GM04504 (cell line): ENCODE data around the gene ZNF282.

Source experiments
- DNase-seq: peaks from one replicate; pipeline ENCODE4 v3.0.0-alpha.2; 2012; ENCODE audit warnings: low read depth

The ZNF282 gene

DNA sequence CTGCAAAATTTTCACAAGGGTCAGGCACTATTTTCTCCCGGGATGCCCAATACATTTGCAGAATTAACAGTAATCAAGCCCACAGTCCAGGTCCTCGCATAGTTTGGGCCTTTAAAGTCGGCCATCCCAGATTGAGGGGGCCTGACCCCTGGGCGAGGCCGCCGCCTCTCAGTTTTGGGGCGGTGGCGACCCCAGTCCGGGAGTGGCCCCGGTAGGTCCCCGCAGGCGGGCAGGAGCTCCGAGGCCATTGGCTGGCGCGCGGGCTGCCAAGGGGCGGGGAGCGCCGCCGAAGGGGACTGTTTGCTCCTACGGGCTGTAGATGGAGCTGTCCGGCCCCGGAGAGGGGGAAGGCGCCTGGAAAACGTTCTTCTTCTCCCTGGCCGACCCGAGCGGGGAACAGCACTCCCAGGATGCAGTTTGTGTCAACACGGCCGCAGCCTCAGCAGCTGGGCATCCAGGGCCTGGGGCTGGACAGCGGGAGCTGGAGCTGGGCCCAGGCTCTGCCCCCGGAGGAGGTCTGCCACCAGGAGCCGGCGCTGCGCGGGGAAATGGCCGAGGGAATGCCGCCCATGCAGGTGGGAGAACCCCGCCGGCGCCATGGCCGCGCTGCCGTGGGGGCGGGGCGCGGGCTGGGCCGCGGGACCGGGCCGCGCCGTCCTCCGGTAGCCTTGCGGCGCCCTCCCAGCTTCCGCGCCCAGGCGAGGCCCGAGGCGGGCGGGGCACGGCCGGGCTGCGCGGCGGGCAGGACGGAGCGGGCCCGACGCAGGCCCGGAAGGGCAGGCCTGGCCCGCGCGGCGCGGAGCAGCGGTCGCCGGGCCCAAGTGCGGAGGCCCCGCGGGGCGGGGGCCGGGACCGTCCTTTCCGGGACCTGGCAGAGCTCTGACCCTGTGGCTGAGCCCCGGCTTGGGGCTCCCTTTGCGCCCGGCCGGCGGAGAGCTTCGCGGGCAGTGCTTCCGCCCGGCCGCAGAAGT, at the start of gene ZNF282:
ZNF282 (plus strand) TSS at position 367 of the 971 bp plus-strand sequence; CDS start at position 411, 44 bp downstream.
- peak; percentile 74 for DNase-seq

DNA sequence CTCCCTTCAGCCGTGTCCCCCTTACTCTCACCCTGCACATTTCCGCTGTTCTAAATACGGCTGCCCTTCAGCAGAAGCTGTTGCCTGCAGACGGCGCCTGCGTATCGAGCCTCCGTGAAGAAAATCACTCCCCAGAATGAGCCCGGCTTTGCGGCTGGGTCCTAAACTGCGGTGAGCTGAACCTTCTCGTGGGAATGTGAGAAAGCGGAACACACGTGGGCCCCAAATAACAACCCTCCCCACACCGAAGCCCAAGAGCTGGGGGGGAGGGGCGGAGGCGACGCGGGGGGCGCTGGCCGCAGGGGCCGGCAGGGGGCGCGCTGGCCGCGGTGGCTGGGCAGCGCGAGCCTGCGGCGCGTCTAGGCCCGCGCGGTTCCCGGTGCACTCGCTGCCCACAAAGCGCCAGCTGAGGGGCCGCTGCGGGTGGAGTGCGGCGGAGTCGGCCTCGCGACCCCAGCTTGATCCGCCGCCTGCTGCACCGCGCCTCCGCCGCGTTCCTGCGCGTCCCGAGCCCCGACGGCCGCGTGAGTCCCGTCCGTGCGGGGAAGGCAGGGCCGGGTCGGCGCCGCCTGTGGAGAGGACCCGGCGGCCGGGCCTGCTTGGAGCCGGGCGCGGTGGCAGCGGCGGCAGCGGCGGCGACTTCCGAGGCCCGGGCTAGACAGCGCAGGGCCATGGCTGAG, 48.1 kb upstream of the ZNF282 start, which contains the start of gene ZNF398:
ZNF398 (plus strand) TSS at position 382 of the 680 bp plus-strand sequence; CDS start at position 672, 290 bp downstream.
- DNase-seq = no peak

DNA sequence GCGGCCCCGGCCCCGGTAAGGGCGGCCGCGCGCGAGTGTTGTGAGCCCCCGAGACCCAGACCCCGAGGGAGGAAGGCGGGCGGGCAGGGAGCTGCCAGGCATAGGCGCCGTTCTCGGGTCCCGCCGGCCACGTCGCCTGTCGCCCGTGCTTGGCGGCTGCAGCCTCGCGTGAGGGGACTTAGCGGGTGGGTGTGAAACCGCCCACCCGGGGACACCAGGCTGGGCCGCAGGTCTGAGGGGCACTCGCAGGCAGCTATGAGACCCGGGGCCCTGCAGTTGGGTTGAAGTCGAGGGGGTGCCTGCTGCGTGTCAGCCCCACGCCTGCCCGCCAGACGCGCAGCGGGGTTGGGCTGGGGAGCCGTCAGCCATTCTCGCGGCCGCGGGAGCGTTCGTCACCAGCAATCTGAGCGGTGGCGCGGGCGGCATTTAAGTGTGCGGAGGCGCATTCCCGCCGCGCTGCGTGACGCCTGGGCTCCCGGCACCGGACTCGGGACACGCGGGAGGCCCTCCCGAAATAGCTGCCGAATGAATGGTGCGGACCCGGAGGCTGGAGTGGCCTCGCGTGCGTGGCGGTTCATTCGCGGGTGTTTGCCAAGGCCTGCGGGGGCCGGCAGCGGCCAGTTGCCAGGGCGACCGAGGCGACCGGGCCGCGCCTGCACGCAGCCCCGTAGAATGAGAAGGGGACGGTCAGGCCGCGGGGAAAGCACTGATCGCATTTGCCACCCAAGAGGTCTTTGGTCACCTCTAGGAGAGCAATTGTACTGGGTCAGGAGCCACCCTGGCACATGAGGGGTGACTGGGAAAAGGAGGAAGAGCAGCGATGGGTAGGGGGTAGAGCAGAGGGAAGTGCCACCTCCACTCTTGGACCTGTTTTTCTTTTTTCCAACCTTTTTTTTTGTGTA, 47.3 kb upstream of the ZNF282 start:
- DNase-seq = no peak

DNA sequence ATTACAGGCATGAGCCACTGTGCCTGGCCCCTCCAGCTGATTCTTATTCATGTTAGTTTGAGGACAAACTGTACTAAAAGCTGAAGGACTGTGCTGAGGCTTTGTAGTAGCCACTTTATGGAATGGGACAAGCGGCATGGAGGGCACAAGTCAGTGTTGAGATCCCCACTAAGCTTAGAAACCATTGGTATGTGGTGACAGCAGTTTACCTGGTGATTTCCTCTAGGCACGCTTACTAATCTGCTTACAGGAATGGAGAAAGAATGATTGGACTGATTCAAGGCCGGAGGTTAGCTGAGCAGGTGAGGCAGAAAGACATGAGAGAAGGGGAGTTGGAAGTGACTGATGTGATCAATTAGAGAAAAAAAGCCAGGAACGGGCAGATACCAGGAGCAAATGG, 44.4 kb upstream of the ZNF282 start:
- no peak for DNase-seq

- DNase-seq = no peak
Observed at GRCh38 chr7:149153346-149153745, 42.0 kb upstream of the ZNF282 start.

DNA sequence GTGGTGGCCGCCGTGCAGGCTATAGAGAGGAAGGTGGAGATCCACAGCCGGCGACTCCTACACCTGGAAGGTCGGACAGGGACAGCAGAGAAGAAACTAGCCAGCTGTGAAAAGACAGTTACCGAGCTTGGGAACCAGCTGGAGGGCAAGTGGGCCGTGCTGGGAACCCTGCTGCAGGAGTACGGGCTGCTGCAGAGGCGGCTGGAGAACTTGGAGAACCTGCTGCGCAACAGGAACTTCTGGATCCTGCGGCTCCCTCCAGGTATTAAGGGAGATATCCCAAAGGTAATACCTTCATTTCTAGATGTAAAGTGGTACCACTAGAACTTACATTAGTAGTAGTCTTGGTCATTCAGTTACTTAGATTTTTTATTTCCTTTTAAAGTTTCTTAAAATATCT, 41.3 kb upstream of the ZNF282 start:
- DNase-seq = no peak

DNA sequence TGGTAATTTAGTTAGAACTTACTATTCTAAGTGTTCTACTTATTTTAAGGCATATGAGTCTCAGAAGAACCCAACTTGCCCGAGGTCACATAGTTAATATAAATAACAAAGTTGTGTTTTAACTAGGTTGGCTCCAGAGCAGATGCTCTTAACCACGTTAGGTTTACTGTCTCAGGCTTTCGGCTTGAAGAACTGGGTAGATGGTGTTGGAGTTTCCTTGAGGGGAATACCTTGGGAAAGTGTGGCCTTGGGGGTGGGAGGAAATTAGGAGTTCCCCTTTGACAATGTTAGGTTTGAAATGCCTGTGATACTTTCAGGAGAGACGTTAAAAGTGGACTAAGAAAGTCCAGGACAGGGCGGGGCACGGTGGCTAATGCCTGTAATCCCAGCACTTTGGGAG, 38.4 kb upstream of the ZNF282 start:
- DNase-seq = no peak

DNA sequence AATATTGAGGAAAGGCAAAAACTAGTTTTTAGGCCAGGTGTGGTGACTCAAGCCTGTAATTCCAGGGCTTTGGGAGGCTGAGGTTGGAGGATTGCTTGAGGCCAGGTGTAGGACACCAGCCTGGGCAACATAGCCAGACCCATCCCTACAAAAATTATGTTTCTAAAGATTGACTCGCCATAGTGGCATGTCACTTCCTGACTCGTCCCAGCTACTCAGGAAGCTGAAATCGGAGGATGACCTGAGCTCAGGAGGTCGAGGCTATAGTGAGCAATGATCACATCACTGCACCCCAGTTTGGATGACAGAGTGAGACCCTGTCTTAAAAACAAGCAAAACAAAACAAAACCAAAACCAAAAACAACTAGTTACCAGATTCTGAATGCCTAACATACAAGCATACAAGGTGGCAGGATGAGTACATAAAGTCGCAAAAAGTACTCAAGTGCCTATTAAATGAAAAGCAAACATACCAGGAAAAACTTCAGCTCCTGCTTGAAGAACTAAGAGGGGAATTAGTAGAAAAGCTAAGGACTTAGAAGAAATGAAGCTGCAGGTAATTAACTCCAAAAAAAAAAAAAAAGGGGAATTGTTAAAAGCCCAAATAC, 34.0 kb upstream of the ZNF282 start:
- DNase-seq = no peak

DNA sequence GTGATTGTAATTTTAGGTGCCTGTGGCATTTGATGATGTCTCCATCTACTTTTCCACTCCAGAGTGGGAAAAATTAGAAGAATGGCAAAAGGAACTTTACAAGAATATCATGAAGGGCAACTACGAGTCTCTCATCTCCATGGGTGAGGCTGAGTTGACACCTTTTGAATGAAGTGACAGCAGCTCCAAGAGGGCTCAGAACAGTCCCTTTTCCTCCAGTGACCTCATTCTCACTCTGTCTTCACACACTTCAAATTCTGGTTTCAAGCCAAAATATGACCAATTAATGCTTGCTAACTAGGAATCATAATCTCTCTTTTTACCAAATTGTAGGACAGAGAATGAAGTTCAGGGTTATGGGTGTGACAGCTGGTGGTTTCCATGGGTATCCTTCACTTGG, 29.2 kb upstream of the ZNF282 start:
- no peak for DNase-seq

DNA sequence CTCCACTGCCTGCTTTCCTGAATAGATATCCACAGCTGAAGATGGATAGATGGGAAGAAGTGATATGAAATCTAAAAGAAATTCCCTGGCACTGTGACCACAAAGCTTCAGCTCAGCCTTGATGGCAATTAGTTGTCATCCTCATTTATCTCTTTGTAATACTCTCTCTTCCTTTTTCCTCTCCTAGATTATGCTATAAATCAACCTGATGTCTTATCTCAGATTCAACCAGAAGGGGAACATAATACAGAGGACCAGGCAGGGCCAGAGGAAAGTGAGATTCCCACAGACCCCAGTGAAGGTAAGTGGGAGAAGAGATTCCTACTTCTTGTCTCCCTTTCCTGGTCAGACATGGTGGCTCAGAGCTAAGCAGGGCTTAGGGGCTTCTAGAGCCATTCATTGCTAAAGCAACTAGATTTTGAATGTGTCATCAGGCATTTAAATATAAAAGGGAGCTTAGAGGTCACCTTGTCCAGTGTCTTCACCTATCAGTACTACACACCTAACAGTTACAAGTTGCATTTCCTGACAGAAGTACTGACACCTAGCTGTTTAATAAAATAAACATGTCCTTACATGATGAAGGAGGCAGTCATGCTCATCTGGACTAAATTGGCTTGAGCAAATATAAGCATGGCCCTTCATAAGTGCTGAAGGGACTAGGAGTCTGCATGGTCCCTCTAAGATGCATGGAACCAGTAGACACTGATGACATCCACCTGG, 28.6 kb upstream of the ZNF282 start:
- no peak for DNase-seq

- DNase-seq = no peak
Observed at GRCh38 chr7:149171892-149172533, 23.3 kb upstream of the ZNF282 start.

- no peak for DNase-seq
Observed at GRCh38 chr7:149172534-149172920, 22.8 kb upstream of the ZNF282 start.

DNA sequence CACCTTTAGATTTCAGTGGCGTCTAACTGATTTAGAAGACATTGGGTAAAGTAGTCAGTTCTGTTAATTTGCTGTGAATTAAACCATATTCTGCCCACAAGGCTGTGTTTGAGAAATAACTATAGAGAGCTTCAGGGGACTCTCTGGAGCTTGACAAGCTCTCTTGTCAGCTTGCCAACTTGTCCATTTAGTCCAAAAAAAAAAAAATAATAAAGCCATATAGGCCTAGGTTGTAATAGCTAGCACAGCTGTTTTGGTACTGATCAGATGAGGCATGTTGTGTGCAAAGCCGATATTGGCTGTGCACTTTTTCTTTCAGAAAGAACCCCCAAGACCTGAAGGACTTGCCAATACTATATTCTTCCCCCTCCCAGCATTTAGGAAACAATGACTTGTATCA, 20.2 kb upstream of the ZNF282 start:
- DNase-seq = no peak

- no peak for DNase-seq
Observed at GRCh38 chr7:149179241-149179640, 16.1 kb upstream of the ZNF282 start.

- no peak for DNase-seq
Observed at GRCh38 chr7:149180722-149181449, 14.5 kb upstream of the ZNF282 start.

- no peak for DNase-seq
Observed at GRCh38 chr7:149181450-149181790, 13.9 kb upstream of the ZNF282 start.

GRCh38 chr7:149184274-149184673, 11.1 kb upstream of the ZNF282 start:
- DNase-seq = no peak

DNA sequence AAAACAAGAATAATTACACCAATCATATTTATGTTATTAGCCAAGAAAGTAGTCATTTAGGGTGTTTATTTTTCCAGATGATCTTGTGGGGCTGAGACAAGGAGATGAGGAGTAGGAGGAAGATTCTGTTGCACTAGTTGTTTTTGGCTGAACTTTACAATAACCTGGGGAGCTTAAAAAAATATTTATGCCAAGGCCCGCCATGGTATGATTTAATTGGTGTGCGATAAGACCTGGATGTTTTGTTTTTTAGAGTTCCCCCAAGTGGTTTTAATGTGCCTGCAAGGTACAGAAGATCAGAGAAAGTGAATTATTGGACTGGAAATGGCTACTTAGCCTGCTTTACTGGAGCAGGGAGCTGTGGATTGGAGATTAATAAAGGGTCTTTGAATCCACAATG, 7.1 kb upstream of the ZNF282 start:
- DNase-seq = no peak

DNA sequence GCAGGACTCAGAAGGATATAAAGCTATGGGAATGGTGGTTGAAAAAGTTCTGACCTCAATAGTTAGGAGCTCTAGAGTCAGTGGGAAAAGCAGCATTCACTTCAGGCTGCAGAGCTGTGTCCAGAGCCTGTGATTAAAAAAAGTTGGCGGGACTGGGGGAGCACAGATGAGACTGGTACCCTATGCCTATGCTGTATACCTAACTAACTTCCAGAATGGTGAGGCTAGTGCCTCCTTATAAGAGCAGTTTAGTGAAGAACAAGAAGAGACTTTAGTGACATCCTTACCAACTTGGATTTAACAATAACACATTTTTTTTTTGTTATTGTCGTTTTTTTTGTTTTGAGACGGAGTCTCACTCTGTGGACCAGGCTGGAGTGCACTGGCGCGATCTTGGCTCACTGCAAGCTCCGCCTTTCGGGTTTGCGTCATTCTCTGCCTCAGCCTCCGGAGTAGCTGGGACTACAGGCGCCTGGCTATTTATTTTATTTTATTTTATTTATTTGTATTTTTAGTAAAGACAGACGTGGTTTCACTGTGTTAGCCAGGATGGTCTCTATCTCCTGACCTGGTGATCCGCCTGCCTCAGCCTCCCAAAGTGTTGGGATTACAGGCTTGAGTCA, 6.6 kb upstream of the ZNF282 start:
- no peak for DNase-seq
